GM12878 (cell line): Measurements from ENCODE around the gene FOXB2.

ENCODE experiments used
- CTCF ChIP-seq, 3 experiments: IDR thresholded peaks in 2 of 3; conservative IDR thresholded peaks in 1 of 3; 2 replicates each; pipeline ENCODE4 v1.5.1; 2011; ENCODE audit warnings: low read depth in 3 of 3, low read length in 3 of 3, mild to moderate bottlenecking in 3 of 3, control low read depth in 2 of 3, moderate library complexity in 2 of 3, inconsistent platforms in 1 of 3, mixed read lengths in 1 of 3; ENCODE audit not compliant: control insufficient read depth in 2 of 3, insufficient read depth in 1 of 3; ENCODE audit errors: extremely low read depth in 1 of 3
- KLF5 ChIP-seq: fragments of 450-650 bp; IDR thresholded peaks from 2 replicates; pipeline ENCODE4 v1.6.1; 2014; ENCODE audit warnings: mild to moderate bottlenecking; ENCODE audit not compliant: partially characterized antibody
- SP1 ChIP-seq: IDR thresholded peaks from one replicate; pipeline ENCODE4 v1.6.1; 2011; ENCODE audit warnings: low read depth, low read length

- TF ChIP-seq CTCF (IDR thresholded peaks at IDR 0.05 in 2 of 3, conservative IDR thresholded peaks at IDR 0.05 in 1 of 3; ENCODE audit: control insufficient read depth in 2 of 3, extremely low read depth in 1 of 3, insufficient read depth in 1 of 3, low read depth in 3 of 3, low read length in 3 of 3) (no peak), SP1 (no peak), KLF5 (no peak)
These were observed 44.3 kb downstream of the FOXB2 start for GRCh38 chr9:77063645-77064285.
